GM10266 (cell line): Measurements from ENCODE around the gene ZBTB44.
A peak's percentile ranks its signal among the peaks of the same experiment; 100 is the strongest.

Experiments used
- DNase-seq: peaks from one replicate; pipeline ENCODE4 v3.0.0; 2012; ENCODE audit errors: extremely low spot score
- CTCF ChIP-seq: IDR thresholded peaks from 2 replicates; pipeline ENCODE4 v1.5.1; 2012; ENCODE audit warnings: mild to moderate bottlenecking, low read depth; ENCODE audit not compliant: control insufficient read depth, insufficient read depth; ENCODE audit errors: missing control alignments

The ZBTB44 gene

GRCh38 chr11:130322126-130322525, 7.4 kb upstream of the ZBTB44 start:
- no peak for DNase-seq
- no peak for TF ChIP-seq CTCF

- no peak for DNase-seq
- TF ChIP-seq CTCF: no peak
Observed at GRCh38 chr11:130318031-130318673, 3.4 kb upstream of the ZBTB44 start.

- DNase-seq: peak; percentile 71
- TF ChIP-seq CTCF: peak; percentile 46
Observed at GRCh38 chr11:130315354-130315970, 745 bp upstream of the ZBTB44 start.

- peak; percentile 84 for DNase-seq
- TF ChIP-seq CTCF: no peak
Observed at GRCh38 chr11:130314184-130314749, 450 bp downstream of the ZBTB44 start.

GRCh38 chr11:130313383-130314183, 1.1 kb downstream of the ZBTB44 start:
- no peak for TF ChIP-seq CTCF
- DNase-seq: peak; percentile 1

GRCh38 chr11:130312046-130312445, 2.7 kb downstream of the ZBTB44 start:
- no peak for DNase-seq
- no peak for TF ChIP-seq CTCF
